ENCODE data around the gene CNGB1.

DNA sequence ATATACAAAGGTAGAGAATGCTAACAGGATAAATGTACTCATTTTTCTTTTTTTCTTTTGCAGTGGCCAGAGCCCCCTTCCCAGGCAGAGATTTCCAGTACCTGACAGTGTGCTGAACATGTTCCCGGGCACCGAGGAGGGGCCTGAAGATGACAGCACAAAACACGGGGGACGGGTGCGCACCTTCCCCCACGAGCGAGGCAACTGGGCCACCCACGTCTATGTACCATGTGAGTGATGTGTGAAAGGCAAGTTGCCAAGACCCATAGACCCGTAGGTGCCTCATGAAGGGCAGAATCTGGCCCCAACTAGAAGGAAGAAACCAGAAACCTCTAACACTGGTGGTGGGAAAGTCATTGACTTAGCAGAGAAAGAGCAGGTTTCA lies 31.5 kb upstream of the CNGB1 start:
- TF ChIP-seq ZNF24 (IDR thresholded peaks at IDR 0.05) (no peak), SIN3A (IDR thresholded peaks at IDR 0.05; ENCODE audit: borderline replicate concordance, low read depth, low read length) (no peak), TEAD3 (CRISPR knock-in tag; optimal IDR thresholded peaks at IDR 0.05; ENCODE audit: borderline replicate concordance) (no peak), CEBPB (IDR thresholded peaks at IDR 0.05; ENCODE audit: borderline replicate concordance, low read depth, low read length) (no peak), KMT2A (CRISPR knock-in tag; IDR thresholded peaks at IDR 0.05) (no peak), POLR2AphosphoS5 (IDR thresholded peaks at IDR 0.05; ENCODE audit: low read depth, low read length) (no peak), MAFF (IDR thresholded peaks at IDR 0.05; ENCODE audit: low read depth, low read length) (no peak), CHD2 (IDR thresholded peaks at IDR 0.05; ENCODE audit: low read depth, low read length) (no peak), HCFC1 (IDR thresholded peaks at IDR 0.05; ENCODE audit: low read depth, low read length) (no peak), SRF (IDR thresholded peaks at IDR 0.05; ENCODE audit: low read depth, low read length) (no peak), SYNCRIP (IDR thresholded peaks at IDR 0.05; ENCODE audit: insufficient read depth, low read depth, low read length) (no peak), JUND (CRISPR knock-in tag; IDR thresholded peaks at IDR 0.05) (no peak)
- TF ChIP-seq, protein P1, sequence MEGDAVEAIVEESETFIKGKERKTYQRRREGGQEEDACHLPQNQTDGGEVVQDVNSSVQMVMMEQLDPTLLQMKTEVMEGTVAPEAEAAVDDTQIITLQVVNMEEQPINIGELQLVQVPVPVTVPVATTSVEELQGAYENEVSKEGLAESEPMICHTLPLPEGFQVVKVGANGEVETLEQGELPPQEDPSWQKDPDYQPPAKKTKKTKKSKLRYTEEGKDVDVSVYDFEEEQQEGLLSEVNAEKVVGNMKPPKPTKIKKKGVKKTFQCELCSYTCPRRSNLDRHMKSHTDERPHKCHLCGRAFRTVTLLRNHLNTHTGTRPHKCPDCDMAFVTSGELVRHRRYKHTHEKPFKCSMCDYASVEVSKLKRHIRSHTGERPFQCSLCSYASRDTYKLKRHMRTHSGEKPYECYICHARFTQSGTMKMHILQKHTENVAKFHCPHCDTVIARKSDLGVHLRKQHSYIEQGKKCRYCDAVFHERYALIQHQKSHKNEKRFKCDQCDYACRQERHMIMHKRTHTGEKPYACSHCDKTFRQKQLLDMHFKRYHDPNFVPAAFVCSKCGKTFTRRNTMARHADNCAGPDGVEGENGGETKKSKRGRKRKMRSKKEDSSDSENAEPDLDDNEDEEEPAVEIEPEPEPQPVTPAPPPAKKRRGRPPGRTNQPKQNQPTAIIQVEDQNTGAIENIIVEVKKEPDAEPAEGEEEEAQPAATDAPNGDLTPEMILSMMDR (CRISPR knock-in tag; IDR thresholded peaks at IDR 0.05) = no peak

All from HepG2 (cell line).